ENCODE measurements around the gene NEK4.

Gene NEK4

DNA sequence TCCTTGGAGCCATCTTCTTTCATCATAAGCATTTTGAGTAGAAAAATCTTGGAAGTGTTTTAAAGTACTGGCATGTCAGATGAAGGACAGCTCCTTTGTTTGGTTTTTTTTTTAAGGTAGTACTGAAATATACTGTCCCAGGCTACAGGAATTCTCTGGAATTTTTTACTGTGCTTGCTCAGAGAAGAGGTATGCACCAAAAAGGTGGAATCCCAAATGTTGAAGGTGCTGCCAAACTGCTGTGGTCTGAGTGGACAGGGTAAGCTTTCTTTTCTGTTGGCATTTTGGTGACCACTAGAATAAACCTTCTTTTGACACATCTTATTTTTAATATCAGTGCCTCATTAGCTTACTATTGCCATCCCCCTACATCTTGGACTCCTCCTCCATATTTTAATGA, 77.7 kb downstream of the NEK4 start:
- TF ChIP-seq POLR2AphosphoS5 (IDR thresholded peaks at IDR 0.05; ENCODE audit: low read depth, low read length): no peak
- TF ChIP-seq TAF1 (IDR thresholded peaks at IDR 0.05; ENCODE audit: borderline replicate concordance, insufficient read depth, low read length): no peak
- no peak for TF ChIP-seq FOXP2 (optimal IDR thresholded peaks at IDR 0.05; ENCODE audit: borderline replicate concordance, extremely low read depth, extremely low read length, insufficient read depth)

DNA sequence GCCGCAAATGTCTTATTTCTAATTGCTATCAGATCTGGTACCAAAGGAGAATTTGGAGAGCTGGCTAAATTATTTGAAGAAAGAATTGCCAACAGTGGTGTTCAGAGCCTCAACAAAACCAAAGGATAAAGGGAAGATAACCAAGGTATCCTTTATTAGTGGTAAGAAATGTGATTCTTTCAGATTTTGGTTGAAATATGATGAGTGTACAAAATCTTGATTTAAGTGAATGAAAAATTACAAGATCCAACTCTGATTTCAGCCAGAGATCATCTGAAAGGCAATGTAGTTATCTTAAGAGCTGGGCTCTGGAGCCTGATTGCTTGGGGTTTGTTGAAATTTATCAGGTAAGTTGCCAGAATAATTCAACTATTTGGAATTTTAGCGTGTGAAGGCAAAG, 80.2 kb downstream of the NEK4 start:
- TF ChIP-seq POLR2AphosphoS5 (IDR thresholded peaks at IDR 0.05; ENCODE audit: low read depth, low read length) (no peak), REST (IDR thresholded peaks at IDR 0.05; ENCODE audit: insufficient read depth in 1 of 2, low read depth in 2 of 2, low read length in 2 of 2) (no peak), FOXP2 (optimal IDR thresholded peaks at IDR 0.05; ENCODE audit: borderline replicate concordance, extremely low read depth, extremely low read length, insufficient read depth) (no peak), TAF1 (IDR thresholded peaks at IDR 0.05; ENCODE audit: borderline replicate concordance, insufficient read depth, low read length) (no peak)

- no peak for TF ChIP-seq SIN3A (IDR thresholded peaks at IDR 0.05; ENCODE audit: borderline replicate concordance, insufficient read depth, low read length)
These were observed 81.6 kb downstream of the NEK4 start for GRCh38 chr3:52689151-52689550.

DNA sequence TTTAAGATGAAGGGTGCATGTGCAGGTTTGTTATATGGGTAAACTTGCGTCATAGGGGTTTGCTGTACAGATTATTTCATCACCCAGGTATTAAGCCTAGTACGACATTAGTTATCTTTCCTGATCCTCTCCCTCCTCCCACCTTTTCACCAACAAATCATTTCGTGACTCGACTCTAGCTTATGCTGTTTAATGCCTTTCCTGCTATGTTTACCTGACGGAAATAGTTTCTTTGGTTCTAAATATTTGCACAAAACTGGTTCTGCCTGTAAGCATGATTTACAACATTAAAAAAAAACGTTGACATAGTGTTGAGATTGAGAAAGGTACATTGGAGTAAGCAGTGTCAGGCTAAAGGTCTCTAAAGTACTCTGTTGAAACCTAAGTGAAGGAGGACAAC, 82.5 kb downstream of the NEK4 start:
- TF ChIP-seq POLR2AphosphoS5 (IDR thresholded peaks at IDR 0.05; ENCODE audit: low read depth, low read length) (no peak), TAF1 (IDR thresholded peaks at IDR 0.05; ENCODE audit: borderline replicate concordance, insufficient read depth, low read length) (no peak), FOXP2 (optimal IDR thresholded peaks at IDR 0.05; ENCODE audit: borderline replicate concordance, extremely low read depth, extremely low read length, insufficient read depth) (no peak), REST (IDR thresholded peaks at IDR 0.05; ENCODE audit: insufficient read depth in 1 of 2, low read depth in 2 of 2, low read length in 2 of 2) (no peak), SIN3A (IDR thresholded peaks at IDR 0.05; ENCODE audit: borderline replicate concordance, insufficient read depth, low read length) (no peak)

GRCh38 chr3:52685709-52686691, 84.7 kb downstream of the NEK4 start, which contains the start of the genes GNL3 and PBRM1:
Gene GNL3 (plus strand): TSS chr3:52686032. CDS start chr3:52686093, 61 bp downstream.
Gene PBRM1 (minus strand): TSS chr3:52685913.
- peak; percentile 89 for TF ChIP-seq POLR2AphosphoS5 (IDR thresholded peaks at IDR 0.05; ENCODE audit: low read depth, low read length)
- peak; percentile 95 for TF ChIP-seq TAF1 (IDR thresholded peaks at IDR 0.05; ENCODE audit: borderline replicate concordance, insufficient read depth, low read length)
- TF ChIP-seq FOXP2 (optimal IDR thresholded peaks at IDR 0.05; ENCODE audit: borderline replicate concordance, extremely low read depth, extremely low read length, insufficient read depth): peak; percentile 94
- TF ChIP-seq SIN3A (IDR thresholded peaks at IDR 0.05; ENCODE audit: borderline replicate concordance, insufficient read depth, low read length): peak; percentile 64; the same call in 1 of the 2 replicates
- peak; percentile 23 to 49; a peak in 2 of 4 replicates for TF ChIP-seq REST (IDR thresholded peaks at IDR 0.05; ENCODE audit: insufficient read depth in 1 of 2, low read depth in 2 of 2, low read length in 2 of 2)

- peak; percentile 53; the same call in 1 of the 2 replicates for TF ChIP-seq SIN3A (IDR thresholded peaks at IDR 0.05; ENCODE audit: borderline replicate concordance, insufficient read depth, low read length)
- TF ChIP-seq FOXP2 (optimal IDR thresholded peaks at IDR 0.05; ENCODE audit: borderline replicate concordance, extremely low read depth, extremely low read length, insufficient read depth): no peak
- TF ChIP-seq POLR2AphosphoS5 (IDR thresholded peaks at IDR 0.05; ENCODE audit: low read depth, low read length): no peak
These were observed 85.4 kb downstream of the NEK4 start for GRCh38 chr3:52685285-52685708.

Measured in PFSK-1 (cell line).